A549 (cell line): ENCODE data around the gene ATP9B. TPM values are rescaled to one million over a fixed set of nuclear protein-coding genes. Genes with fewer than 3 reads are reported as not detected.

Source experiments
- ATAC-seq, 2 experiments: fragments of 200-7000 bp in 1 of 2; fragments of >200 bp in 1 of 2; cut with Nextera tagmentation in 1 of 2; cut with Tn5 transposase in 1 of 2; 3 replicates each; pipeline versions ENCODE4 v1.8.0 to v1.9.1; 2018 to 2020; ENCODE audit warnings: mild to moderate bottlenecking in 1 of 2, moderate library complexity in 1 of 2
- CTCF ChIA-PET: fragments of 300-600 bp; sonication (Branson Sonifier 250); formaldehyde crosslinking; extraction: SDS; loops from one replicate; lab custom pipeline; 2021; ENCODE audit warnings: antibody characterized with exemption, inconsistent platforms; lab: Yijun Ruan, JAX
- POLR2A ChIA-PET: fragments of 350-600 bp; formaldehyde crosslinking; extraction: SDS; loops from one replicate; lab custom pipeline; 2021; ENCODE audit warnings: antibody characterized with exemption, inconsistent platforms; lab: Yijun Ruan, JAX
- DNase-seq, 2 experiments: peaks; one replicate each; pipeline versions ENCODE4 v3.0.0 to v3.0.0-alpha.2; 2011 to 2016; ENCODE audit warnings: low read depth in 1 of 2, low spot score in 1 of 2
- FAIRE-seq: peaks from 2 replicates; lab custom pipeline; 2011; peaks lifted over from hg19 to GRCh38; lab: Jason Lieb, UNC
- H3K27ac ChIP-seq, 2 experiments: fragments of >200 bp; sonication (Bioruptor Twin); formaldehyde crosslinking; 3 replicates each; pipeline ENCODE4 v1.5.1; 2016 to 2017
- H3K4me1 ChIP-seq: fragments of >200 bp; sonication (Bioruptor Twin); formaldehyde crosslinking; 3 replicates; pipeline ENCODE4 v1.6.1; 2016
- H3K4me2 ChIP-seq: fragments of >200 bp; sonication (Bioruptor Twin); formaldehyde crosslinking; 3 replicates; pipeline ENCODE4 v1.6.1; 2016
- H3K4me3 ChIP-seq: fragments of >200 bp; sonication (Bioruptor Twin); formaldehyde crosslinking; 3 replicates; pipeline ENCODE4 v1.5.1; 2016
- H3K9me3 ChIP-seq: fragments of >200 bp; sonication (Bioruptor Twin); formaldehyde crosslinking; 3 replicates; pipeline ENCODE4 v1.6.1; 2016
- BHLHE40 ChIP-seq: IDR thresholded peaks from 2 replicates; pipeline ENCODE4 v1.6.1; 2012; ENCODE audit warnings: low read depth, low read length, inconsistent platforms
- CBX2 ChIP-seq: fragments of 200-600 bp; sonication (generic); IDR thresholded peaks from 2 replicates; pipeline ENCODE4 v1.6.1; 2016; ENCODE audit warnings: low read depth, mild to moderate bottlenecking, borderline replicate concordance
- CHD4 ChIP-seq: fragments of 200-600 bp; sonication (generic); IDR thresholded peaks from 2 replicates; pipeline ENCODE4 v1.6.1; 2016; ENCODE audit warnings: antibody characterized with exemption, mild to moderate bottlenecking, borderline replicate concordance
- EHF ChIP-seq: fragments of 250-450 bp; sonication (Bioruptor Pico); IDR thresholded peaks from 2 replicates; pipeline ENCODE4 v1.5.0; 2020; ENCODE audit warnings: mild to moderate bottlenecking
- EP300 ChIP-seq, 2 experiments: fragments of >200 bp; sonication (Bioruptor Twin); formaldehyde crosslinking; IDR thresholded peaks; 2 replicates in 1 of 2; 3 replicates in 1 of 2; pipeline ENCODE4 v1.6.1; 2016 to 2017
- ESRRA ChIP-seq: fragments of 150-350 bp; IDR thresholded peaks from 2 replicates; pipeline ENCODE4 v1.6.1; 2014; ENCODE audit warnings: mild to moderate bottlenecking, low read length, borderline replicate concordance
- FOSL2 ChIP-seq, 2 experiments: fragments of 450-650 bp in 1 of 2; fragments of >200 bp in 1 of 2; sonication (Bioruptor Twin) in 1 of 2; formaldehyde crosslinking; IDR thresholded peaks; 2 replicates each; pipeline versions ENCODE4 v1.5.0 to v1.6.1; 2016 to 2020; ENCODE audit warnings: mild to moderate bottlenecking in 1 of 2, moderate library complexity in 1 of 2
- FOXS1 ChIP-seq: fragments of 250-450 bp; sonication (Bioruptor Pico); IDR thresholded peaks from 2 replicates; pipeline ENCODE4 v1.5.0; 2020; ENCODE audit warnings: mild to moderate bottlenecking, moderate library complexity
- HOXA7 ChIP-seq: fragments of 250-450 bp; sonication (Bioruptor Pico); IDR thresholded peaks from 2 replicates; pipeline ENCODE4 v1.5.0; 2020; ENCODE audit warnings: mild to moderate bottlenecking, moderate library complexity
- HOXB5 ChIP-seq: fragments of 250-450 bp; sonication (Bioruptor Pico); IDR thresholded peaks from 2 replicates; pipeline ENCODE4 v1.5.0; 2020; ENCODE audit warnings: mild to moderate bottlenecking, moderate library complexity
- JUN ChIP-seq, 2 experiments: fragments of >200 bp; sonication (Bioruptor Twin); formaldehyde crosslinking; IDR thresholded peaks; 2 replicates in 1 of 2; 3 replicates in 1 of 2; pipeline ENCODE4 v1.6.1; 2016 to 2017
- JUNB ChIP-seq: fragments of >200 bp; sonication (Bioruptor Twin); formaldehyde crosslinking; IDR thresholded peaks from 2 replicates; pipeline ENCODE4 v1.6.1; 2016
- KDM1A ChIP-seq: fragments of 200-600 bp; sonication (generic); IDR thresholded peaks from 2 replicates; pipeline ENCODE4 v1.6.1; 2016; ENCODE audit warnings: low read depth, mild to moderate bottlenecking
- MAFK ChIP-seq: fragments of 450-650 bp; IDR thresholded peaks from 2 replicates; pipeline ENCODE4 v1.6.1; 2014; ENCODE audit not compliant: partially characterized antibody
- MAZ ChIP-seq: fragments of 150-350 bp; IDR thresholded peaks from 2 replicates; pipeline ENCODE4 v1.6.1; 2014; ENCODE audit warnings: antibody characterized with exemption, low read depth, low read length, borderline replicate concordance
- MYC ChIP-seq: IDR thresholded peaks from 2 replicates; pipeline ENCODE4 v1.6.1; 2012; ENCODE audit warnings: mild to moderate bottlenecking, inconsistent platforms, low read length, improper control_type of control experiment, borderline replicate concordance
- POLR2A ChIP-seq: IDR thresholded peaks from 2 replicates; pipeline ENCODE4 v1.6.1; 2012; ENCODE audit warnings: mild to moderate bottlenecking, low read length
- POLR2AphosphoS2 ChIP-seq: conservative IDR thresholded peaks from 2 replicates; pipeline ENCODE4 v1.6.1; 2012; ENCODE audit warnings: low read length, improper control_type of control experiment, inconsistent platforms
- RFX5 ChIP-seq: fragments of 450-650 bp; IDR thresholded peaks from 2 replicates; pipeline ENCODE4 v1.7.1; 2014; ENCODE audit warnings: antibody characterized with exemption, mild to moderate bottlenecking, moderate library complexity
- RNF2 ChIP-seq: fragments of 200-600 bp; sonication (generic); IDR thresholded peaks from 2 replicates; pipeline ENCODE4 v1.6.1; 2016; ENCODE audit warnings: low read depth, mild to moderate bottlenecking, antibody characterized with exemption, moderate library complexity, borderline replicate concordance
- TFCP2L1 ChIP-seq: fragments of 250-450 bp; sonication (Bioruptor Pico); IDR thresholded peaks from 2 replicates; pipeline ENCODE4 v1.5.0; 2021; ENCODE audit warnings: mild to moderate bottlenecking
- ZC3H11A ChIP-seq: fragments of 450-650 bp; IDR thresholded peaks from 2 replicates; pipeline ENCODE4 v1.6.1; 2014; ENCODE audit warnings: antibody characterized with exemption, mild to moderate bottlenecking
- ZFP36 ChIP-seq: fragments of 450-650 bp; IDR thresholded peaks from 2 replicates; pipeline ENCODE4 v1.6.1; 2014; ENCODE audit warnings: borderline replicate concordance; ENCODE audit not compliant: partially characterized antibody
- WGBS: methylation state at CpG from one replicate; pipeline ENCODE4 v1.1.6; 2017; ENCODE audit errors: missing lambda C conversion rate; 5-methylcytosine and 5-hydroxymethylcytosine counted together
- polyA plus RNA-seq, 4 experiments: library from polyadenylated mRNA; depleted of rRNA in 3 of 4; stranded (reverse); fragments of >200 nt; fragmentation: RNase III in 1 of 4; extraction: RNeasy Plus Mini Kit Qiagen cat#74134 plus additional on column Dnase treatment in 1 of 4; gene quantifications; 2 replicates in 3 of 4; 3 replicates in 1 of 4; pipeline ENCODE4 v1.2.3, GENCODE V29; 2011 to 2017
- TF ChIP-seq, protein P1 (sequence below): IDR thresholded peaks from 2 replicates; pipeline ENCODE4 v1.6.1; 2012; ENCODE audit warnings: low read depth, borderline replicate concordance
- TF ChIP-seq, protein P2 (sequence below): IDR thresholded peaks from 2 replicates; pipeline ENCODE4 v1.6.1; 2012
- TF ChIP-seq, protein P3 (sequence below): IDR thresholded peaks from 2 replicates; pipeline ENCODE4 v1.6.1; 2012

The ATP9B gene
- polyA plus RNA-seq, 2 of the 4 experiments (the other 2 are of a cell fraction), result 22.6 to 35.7 TPM

DNA sequence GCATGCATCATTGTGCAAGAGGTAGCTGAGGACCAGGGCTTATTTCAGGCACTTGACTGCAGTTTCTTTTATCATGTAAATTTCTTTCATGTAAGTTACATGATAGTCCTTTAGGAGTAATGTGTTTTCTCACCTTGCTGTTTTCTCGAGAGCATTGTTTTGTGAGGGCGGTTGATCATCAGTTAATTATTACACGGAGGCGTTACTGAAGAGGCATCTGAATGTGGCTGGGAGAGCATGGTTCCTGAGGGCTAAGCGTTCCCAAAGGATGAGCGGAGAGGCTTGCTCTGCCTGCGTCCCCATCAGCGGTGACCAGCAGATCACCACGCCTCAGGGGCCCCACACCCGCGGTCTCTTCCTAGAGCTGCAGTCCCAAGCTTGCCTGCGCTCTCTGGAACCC, 170.4 kb downstream of the ATP9B start:
- WGBS, result 83% methylated on average over 8 of the region's 12 CpGs
- Histone ChIP-seq H3K4me3 (no peak overlapping the region), H3K4me2 (no peak overlapping the region)
- DNase-seq, result no peak
- TF ChIP-seq, protein P1, sequence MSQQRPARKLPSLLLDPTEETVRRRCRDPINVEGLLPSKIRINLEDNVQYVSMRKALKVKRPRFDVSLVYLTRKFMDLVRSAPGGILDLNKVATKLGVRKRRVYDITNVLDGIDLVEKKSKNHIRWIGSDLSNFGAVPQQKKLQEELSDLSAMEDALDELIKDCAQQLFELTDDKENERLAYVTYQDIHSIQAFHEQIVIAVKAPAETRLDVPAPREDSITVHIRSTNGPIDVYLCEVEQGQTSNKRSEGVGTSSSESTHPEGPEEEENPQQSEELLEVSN, result no peak
- TF ChIP-seq CHD4 (no peak), MYC (no peak), POLR2AphosphoS2 (no peak), BHLHE40 (no peak), FOSL2 (IDR thresholded peaks at IDR 0.05) (no peak), FOSL2 (CRISPR knock-in tag; IDR thresholded peaks at IDR 0.05) (no peak), RNF2 (no peak), FOXS1 (CRISPR knock-in tag) (no peak)
- TF ChIP-seq, protein P2, sequence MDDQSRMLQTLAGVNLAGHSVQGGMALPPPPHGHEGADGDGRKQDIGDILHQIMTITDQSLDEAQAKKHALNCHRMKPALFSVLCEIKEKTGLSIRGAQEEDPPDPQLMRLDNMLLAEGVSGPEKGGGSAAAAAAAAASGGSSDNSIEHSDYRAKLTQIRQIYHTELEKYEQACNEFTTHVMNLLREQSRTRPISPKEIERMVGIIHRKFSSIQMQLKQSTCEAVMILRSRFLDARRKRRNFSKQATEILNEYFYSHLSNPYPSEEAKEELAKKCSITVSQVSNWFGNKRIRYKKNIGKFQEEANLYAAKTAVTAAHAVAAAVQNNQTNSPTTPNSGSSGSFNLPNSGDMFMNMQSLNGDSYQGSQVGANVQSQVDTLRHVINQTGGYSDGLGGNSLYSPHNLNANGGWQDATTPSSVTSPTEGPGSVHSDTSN, result no peak
- TF ChIP-seq, protein P3, sequence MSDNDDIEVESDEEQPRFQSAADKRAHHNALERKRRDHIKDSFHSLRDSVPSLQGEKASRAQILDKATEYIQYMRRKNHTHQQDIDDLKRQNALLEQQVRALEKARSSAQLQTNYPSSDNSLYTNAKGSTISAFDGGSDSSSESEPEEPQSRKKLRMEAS, result no peak
- TF ChIP-seq, all 56 proteins: peak for 0
- FAIRE-seq (no peak), ATAC-seq (no peak)
- POLR2A ChIA-PET, result no interaction called here
- no peak overlapping the region for H3K27ac ChIP-seq
- H3K9me3 ChIP-seq, result no peaks in the 10 kb centered on the region
- H3K4me1 ChIP-seq, result no peaks in the 10 kb centered on the region
- CTCF ChIA-PET, result no interaction called here

DNA sequence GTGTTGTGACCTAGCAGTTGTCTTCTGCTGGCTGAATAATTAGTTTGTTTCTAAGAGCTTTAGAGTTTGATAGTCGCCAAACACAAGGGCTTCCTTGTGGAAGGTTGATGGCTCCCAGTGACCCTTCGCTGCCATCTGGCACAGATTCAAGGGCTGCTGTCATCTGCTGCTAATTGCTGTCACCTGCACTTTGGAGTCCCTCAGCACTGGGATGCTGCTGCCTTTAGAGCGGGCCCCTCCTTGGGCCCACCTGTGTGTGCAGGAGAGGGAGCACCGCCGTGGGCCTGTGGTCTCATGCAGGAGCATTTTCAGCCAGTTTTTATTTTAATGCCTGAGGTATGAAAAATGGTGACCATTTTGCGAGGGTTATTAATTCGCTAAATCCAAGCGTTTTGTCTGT, 172.6 kb downstream of the ATP9B start:
- no peak overlapping the region for H3K27ac ChIP-seq

GRCh38 chr18:79242246-79242645, 173.1 kb downstream of the ATP9B start:
- Histone ChIP-seq H3K27ac (no peak overlapping the region), H3K4me3 (no peak overlapping the region)
- FAIRE-seq (no peak), DNase-seq (no peak)
- ChIA-PET POLR2A (no interaction called here), CTCF (interaction anchor here (1.7 kb wide), 1 partner anchor 10 kb away, joined by 5 read pairs; no protein-coding TSS in a partner anchor)
- TF ChIP-seq, protein P1, result no peak
- no peak for TF ChIP-seq BHLHE40
- no peak for TF ChIP-seq FOSL2 (IDR thresholded peaks at IDR 0.05)
- no peak for TF ChIP-seq FOSL2 (CRISPR knock-in tag; IDR thresholded peaks at IDR 0.05)
- no peak for TF ChIP-seq TFCP2L1 (CRISPR knock-in tag)
- TF ChIP-seq KDM1A, result no peak
- TF ChIP-seq MAZ, result no peak
- TF ChIP-seq RFX5, result no peak
- TF ChIP-seq MAFK, result no peak
- TF ChIP-seq ESRRA, result no peak
- no peak for TF ChIP-seq ZC3H11A
- TF ChIP-seq HOXB5 (CRISPR knock-in tag), result no peak
- TF ChIP-seq, all 56 proteins: peak for 0
- Histone ChIP-seq H3K4me2 (no peak overlapping the region), H3K4me1 (peaks cover 8% of the 10 kb centered on the region; the same call in 2 of the 3 replicates), H3K9me3 (no peaks in the 10 kb centered on the region)
- WGBS, result 91% methylated on average over 5 of the region's 5 CpGs
- no peak for ATAC-seq

More for the DNA sequence above, 172.6 kb downstream of the ATP9B start:
- CTCF ChIA-PET, result interaction anchor here (1.7 kb wide), 1 partner anchor 9 kb away, joined by 5 read pairs; no protein-coding TSS in a partner anchor
- Histone ChIP-seq H3K4me2 (no peak overlapping the region), H3K4me1 (peaks cover 4% of the 10 kb centered on the region; the same call in 1 of the 3 replicates), H3K9me3 (no peaks in the 10 kb centered on the region), H3K4me3 (no peak overlapping the region)
- ATAC-seq (no peak), DNase-seq (no peak), FAIRE-seq (no peak)
- POLR2A ChIA-PET, result no interaction called here
- TF ChIP-seq EHF (CRISPR knock-in tag) (no peak), POLR2A (no peak), RNF2 (no peak), JUN (IDR thresholded peaks at IDR 0.05) (no peak), EP300 (IDR thresholded peaks at IDR 0.05) (no peak), JUNB (no peak), CBX2 (no peak), ZC3H11A (no peak), ZFP36 (no peak), HOXA7 (CRISPR knock-in tag) (no peak), BHLHE40 (no peak)
- 94% methylated on average over 8 of the region's 8 CpGs for WGBS
